Hematopoietic multipotent progenitor cell (in vitro differentiated cells): ENCODE data around the gene GJA3. TPM values are rescaled to one million over a fixed set of nuclear protein-coding genes. Genes with fewer than 3 reads are reported as not detected.

Source experiments
- DNase-seq, 3 donors: peaks; one replicate each; pipeline ENCODE4 v3.0.0-alpha.2; 2011 to 2015; ENCODE audit warnings: low read depth in 2 of 3, low spot score in 2 of 3
- total RNA-seq: library from RNA; depleted of rRNA; stranded (reverse); fragments of >200 nt; gene quantifications from one replicate; pipeline ENCODE4 v1.2.3, GENCODE V29; 2012

GJA3 gene
- total RNA-seq, 1 donor: not detected

GRCh38 chr13:20131057-20131832 is 29.6 kb downstream of the GJA3 start:
- no peak for DNase-seq

GRCh38 chr13:20130652-20131051 is 30.2 kb downstream of the GJA3 start:
- DNase-seq: no peak

DNA sequence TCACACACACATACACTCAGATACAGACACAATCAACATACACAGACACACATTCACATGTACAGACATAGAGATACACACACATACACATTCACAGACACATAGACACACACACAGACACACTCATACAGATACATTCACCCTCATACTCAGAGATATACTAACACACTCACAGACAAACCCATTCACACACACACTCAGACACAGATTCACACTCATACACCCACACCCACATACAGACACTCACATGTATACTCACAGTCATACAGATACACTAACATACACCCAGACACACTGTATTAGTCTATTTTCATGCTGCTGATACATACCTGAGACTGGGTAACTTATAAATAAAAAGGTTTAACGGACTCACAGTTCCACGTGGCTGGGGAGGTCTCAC is 30.8 kb downstream of the GJA3 start:
- DNase-seq: no peak

DNA sequence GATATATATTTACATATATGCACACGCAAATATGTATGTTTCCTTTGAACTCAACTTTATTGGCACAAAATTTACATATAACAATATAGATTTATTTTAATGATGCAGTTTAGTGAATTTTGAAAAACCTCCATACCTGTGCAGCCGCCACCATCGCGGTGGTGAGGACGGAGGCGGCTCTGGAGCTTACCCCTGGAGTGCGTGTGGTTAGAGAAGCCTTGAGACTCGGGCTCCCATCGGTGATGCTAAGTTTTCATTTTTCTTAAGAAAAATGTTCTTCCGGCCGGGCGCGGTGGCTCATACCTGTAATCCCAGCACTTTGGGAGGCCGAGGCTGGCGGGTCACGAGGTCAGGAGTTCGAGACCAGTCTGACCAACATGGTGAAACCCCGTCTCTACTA is 31.8 kb downstream of the GJA3 start:
- no peak for DNase-seq

DNA sequence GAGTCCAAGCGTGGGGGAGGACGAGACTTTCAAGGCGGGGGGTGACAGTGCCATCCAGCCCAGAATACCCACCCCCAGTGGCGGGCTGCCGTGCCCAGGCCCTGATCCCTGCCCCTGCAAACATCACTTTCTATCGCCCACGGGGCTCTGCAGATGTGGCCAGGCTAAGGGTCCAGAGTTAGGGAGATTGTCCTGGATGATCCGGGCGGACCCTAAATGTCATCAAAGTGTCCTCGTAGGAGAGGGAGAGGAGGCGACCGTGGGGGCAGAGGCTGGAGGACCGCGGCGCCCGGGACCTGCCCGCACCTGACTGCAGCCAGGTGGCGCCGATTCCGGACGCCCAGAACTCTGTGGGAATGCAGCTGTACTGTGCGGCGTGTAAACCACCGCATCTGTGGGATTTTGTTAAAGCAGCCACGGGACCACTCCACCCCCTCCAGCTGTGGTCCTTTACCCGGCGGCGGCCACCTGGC is 32.4 kb downstream of the GJA3 start:
- peak in 1 of 3 donors; percentile 29 for DNase-seq

- peak in 2 of 3 donors; percentile 36 to 44 for DNase-seq
Measured at GRCh38 chr13:20127562-20128458, 33.0 kb downstream of the GJA3 start.

DNA sequence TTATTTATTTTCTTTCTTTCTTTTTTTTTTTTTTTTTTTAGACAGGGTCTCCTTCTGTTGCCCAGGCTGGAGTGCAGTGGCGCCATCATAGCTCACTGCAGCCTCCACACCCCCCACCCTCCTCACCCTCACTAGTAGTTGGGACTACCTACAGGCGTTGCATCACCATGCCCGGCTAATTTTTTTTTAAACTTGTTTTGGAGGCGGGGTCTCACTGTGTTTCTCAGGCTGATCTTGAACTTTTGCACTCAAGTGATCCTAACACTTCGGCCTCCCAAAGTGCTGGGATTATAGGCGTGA is 33.6 kb downstream of the GJA3 start:
- peak in 2 of 3 donors; percentile 44 to 57 for DNase-seq

- DNase-seq: no peak
Measured at GRCh38 chr13:20126541-20127261, 34.2 kb downstream of the GJA3 start.

GRCh38 chr13:20125783-20126165 is 35.1 kb downstream of the GJA3 start:
- no peak for DNase-seq

DNA sequence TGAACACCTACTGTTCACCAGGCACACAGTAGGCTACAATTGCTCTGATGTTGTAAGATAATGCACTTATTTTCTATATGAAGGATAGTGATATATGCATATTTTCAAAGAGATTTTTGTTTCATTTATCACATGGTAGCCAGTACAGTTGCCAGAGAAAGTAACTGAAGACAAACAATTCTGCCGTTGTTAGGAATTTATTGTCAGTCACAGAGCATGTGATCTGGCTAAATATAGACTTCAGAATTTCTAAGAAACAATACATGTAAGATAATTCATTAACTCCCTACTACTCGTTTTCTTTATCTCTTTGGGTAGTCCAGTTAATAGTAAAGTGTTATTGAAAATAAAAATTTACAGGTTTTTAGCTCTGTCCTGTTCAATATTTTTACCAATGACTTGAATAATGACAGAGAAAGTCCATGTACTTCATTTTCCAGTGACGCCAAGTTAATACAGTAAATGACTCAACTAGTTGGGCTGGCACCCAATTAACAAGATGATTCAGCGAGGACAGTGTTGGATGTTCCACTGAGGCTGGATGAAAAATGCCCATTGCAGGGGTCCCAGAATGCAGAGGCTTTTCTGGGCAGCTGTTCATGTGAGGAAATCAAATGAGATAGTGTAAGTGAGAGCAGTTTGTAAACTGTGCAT is 35.6 kb downstream of the GJA3 start:
- no peak for DNase-seq

DNA sequence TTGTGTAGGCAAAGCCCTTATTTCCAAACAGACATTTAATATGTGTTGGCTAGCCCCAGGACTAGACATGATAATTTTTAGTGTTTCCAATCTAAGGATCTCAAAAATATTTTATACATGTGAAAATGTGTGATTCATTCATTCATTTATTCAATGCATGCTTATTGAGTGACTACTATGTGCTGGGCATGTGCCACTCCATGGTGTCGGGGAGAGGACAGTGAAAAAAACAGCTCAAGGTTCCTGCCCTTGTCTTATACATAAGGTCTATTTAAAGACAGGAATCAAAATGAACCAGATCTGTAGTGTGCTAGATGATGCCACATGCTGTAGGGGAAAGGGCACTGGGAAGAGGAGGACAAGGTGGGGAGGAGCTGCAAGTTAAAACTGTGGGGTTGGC is 36.5 kb downstream of the GJA3 start:
- no peak for DNase-seq

GRCh38 chr13:20121159-20121525 is 39.7 kb downstream of the GJA3 start:
- DNase-seq: no peak

GRCh38 chr13:20119960-20120359 is 40.9 kb downstream of the GJA3 start:
- no peak for DNase-seq

DNA sequence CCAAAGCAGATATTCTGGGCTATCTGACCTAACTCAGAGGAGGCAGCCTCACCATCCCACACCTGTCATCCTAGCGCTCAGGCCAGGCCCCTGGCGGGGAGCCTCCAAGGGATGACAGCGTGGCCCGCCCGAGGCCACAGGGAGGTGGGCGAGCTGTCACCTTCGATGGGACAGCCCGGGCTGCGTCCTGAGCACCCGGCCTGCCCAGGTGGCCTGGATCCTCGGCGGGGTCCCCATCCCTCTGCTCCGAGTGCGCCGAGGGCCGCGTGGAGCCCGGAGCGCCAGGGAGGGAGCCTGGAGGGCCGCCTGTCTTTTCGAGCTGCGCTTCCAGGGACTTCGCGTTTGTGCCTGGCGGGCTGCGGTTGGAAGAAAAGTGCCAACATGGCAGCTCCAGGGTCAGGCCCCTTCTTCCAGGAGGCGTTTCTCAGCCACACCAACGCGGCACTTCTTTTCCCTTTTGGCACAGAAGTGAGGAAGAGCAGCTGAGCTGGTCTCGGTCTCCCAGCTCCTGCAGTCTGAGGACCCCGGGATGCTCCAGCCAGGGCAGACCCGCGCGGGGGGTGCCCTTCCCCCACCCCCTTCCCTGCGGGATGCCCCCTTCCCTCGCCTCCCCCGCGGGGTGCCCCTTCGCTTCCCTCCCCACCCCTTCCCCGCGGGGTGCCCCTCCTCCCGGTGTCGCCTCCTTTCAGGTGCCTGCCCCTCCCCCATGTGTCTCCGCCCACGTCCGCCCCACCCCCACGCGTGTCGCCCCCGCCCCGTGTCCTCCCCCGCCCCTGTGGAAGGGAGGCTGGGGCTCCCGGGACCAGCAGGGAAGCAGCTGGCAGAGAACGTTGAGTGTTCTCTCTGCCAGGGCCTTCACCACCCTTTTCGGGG is 42.3 kb downstream of the GJA3 start:
- no peak for DNase-seq

GRCh38 chr13:20116213-20116612 is 44.6 kb downstream of the GJA3 start:
- no peak for DNase-seq

DNA sequence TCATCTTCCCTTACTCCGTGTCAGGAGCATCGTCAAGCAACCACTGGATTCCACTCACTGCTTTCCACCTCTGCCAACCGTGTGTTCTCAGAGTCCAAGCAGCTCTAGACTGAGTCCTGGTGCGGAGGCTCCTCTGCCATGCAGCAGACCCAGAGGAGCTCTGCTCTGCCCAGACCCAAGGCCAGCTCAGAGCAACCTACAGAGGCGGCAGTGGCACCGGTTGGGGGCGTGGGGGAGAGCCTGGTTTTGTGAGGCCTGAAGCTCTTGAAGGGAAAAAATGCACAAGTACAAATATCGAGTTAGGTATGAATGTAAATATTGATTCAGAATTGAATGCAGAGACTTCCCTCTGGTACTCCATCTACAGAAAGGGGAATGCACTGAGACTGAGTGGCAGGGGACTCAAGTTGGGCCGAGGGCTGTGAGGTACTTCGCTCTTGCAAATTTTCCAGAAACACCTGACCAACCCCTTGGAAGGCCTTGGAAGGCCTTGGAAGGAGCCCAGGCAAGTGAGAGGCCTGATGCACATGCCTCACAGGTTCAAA is 46.7 kb downstream of the GJA3 start:
- DNase-seq: no peak

DNA sequence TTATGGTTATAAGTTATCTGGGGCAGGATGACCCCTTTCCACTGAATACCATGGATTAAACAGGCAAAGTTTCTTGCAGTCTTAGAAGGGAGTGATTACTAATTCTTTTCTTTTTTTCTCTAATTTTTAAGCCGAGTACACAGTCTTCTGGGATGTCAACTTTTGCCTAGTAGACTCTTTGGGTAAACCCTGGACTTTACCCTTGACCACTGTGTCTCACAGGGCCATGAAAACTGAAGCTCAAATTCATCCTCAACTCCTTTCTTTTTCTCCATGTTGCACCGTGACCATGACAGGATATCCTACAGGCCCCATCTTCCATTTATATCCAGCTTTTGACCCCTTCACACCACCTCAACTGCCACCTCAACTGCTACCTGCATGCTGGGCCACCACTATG is 51.8 kb downstream of the GJA3 start:
- no peak for DNase-seq

GRCh38 chr13:20106742-20107141 is 54.1 kb downstream of the GJA3 start:
- no peak for DNase-seq

GRCh38 chr13:20105161-20105689 is 55.6 kb downstream of the GJA3 start:
- DNase-seq: no peak
